DOHH2 (cell line): Measurements from ENCODE around the gene LZTR1.
"Not testable (repeated sequence)": the region's sequence is repeated elsewhere in the genome, so short reads cannot be mapped to it uniquely, and the experiment has no call there.

Experiments used
- H3F3A ChIP-seq: fragments of 200-600 bp; sonication (generic), shearing (Covaris generic); 2 replicates; pipeline ENCODE4 v1.6.0; 2016; ENCODE audit warnings: antibody characterized with exemption, mild to moderate bottlenecking; ENCODE audit not compliant: control insufficient read depth, insufficient read depth
- H3K27ac ChIP-seq: fragments of 200-600 bp; sonication (generic); 2 replicates; pipeline ENCODE4 v1.5.1; 2014; ENCODE audit warnings: low read depth, mild to moderate bottlenecking, low read length, moderate library complexity
- H3K27me3 ChIP-seq: fragments of 200-600 bp; sonication (generic); 2 replicates; pipeline ENCODE4 v1.6.1; 2014; ENCODE audit warnings: mild to moderate bottlenecking, low read length, mixed read lengths; ENCODE audit not compliant: control insufficient read depth
- H3K36me3 ChIP-seq: fragments of 200-600 bp; sonication (generic); 2 replicates; pipeline ENCODE4 v1.6.1; 2014; ENCODE audit warnings: mild to moderate bottlenecking, low read length, moderate library complexity, mixed read lengths; ENCODE audit not compliant: control insufficient read depth
- H3K4me1 ChIP-seq: fragments of 200-600 bp; sonication (generic); 2 replicates; pipeline ENCODE4 v1.6.1; 2014; ENCODE audit warnings: mild to moderate bottlenecking, low read length, mixed read lengths; ENCODE audit not compliant: control insufficient read depth
- H3K4me2 ChIP-seq: fragments of 200-600 bp; sonication (generic); 2 replicates; pipeline ENCODE4 v1.6.0; 2014; ENCODE audit warnings: mild to moderate bottlenecking, low read length, moderate library complexity
- H3K4me3 ChIP-seq: fragments of 200-600 bp; sonication (generic); 2 replicates; pipeline ENCODE4 v1.5.1; 2014; ENCODE audit warnings: mild to moderate bottlenecking, low read length, mixed read lengths
- H3K79me2 ChIP-seq: fragments of 200-600 bp; sonication (generic); 2 replicates; pipeline ENCODE4 v1.6.1; 2014; ENCODE audit warnings: mild to moderate bottlenecking, low read length, mixed read lengths; ENCODE audit not compliant: control insufficient read depth
- H3K9me2 ChIP-seq: fragments of 200-600 bp; sonication (generic); replicated peaks from 2 replicates; pipeline ENCODE4 v1.6.1; 2014; ENCODE audit warnings: mild to moderate bottlenecking, low read length, mixed read lengths; ENCODE audit not compliant: control insufficient read depth
- H3K9me3 ChIP-seq: fragments of 200-600 bp; sonication (generic); 2 replicates; pipeline ENCODE4 v1.6.1; 2014; ENCODE audit warnings: antibody characterized with exemption, low read length, mixed read lengths; ENCODE audit not compliant: control insufficient read depth, insufficient read depth
- H4K20me1 ChIP-seq: fragments of 200-600 bp; sonication (generic); 2 replicates; pipeline ENCODE4 v1.6.0; 2014; ENCODE audit warnings: low read depth, mild to moderate bottlenecking, antibody characterized with exemption, low read length, moderate library complexity; ENCODE audit not compliant: control insufficient read depth, insufficient read depth
- CTCF ChIP-seq: fragments of 200-600 bp; sonication (generic); IDR thresholded peaks from one replicate; pipeline ENCODE4 v1.5.1; 2014; ENCODE audit warnings: antibody characterized with exemption, mild to moderate bottlenecking, low read depth, low read length; ENCODE audit not compliant: poor library complexity, severe bottlenecking
- EZH2phosphoT487 ChIP-seq: fragments of 200-600 bp; sonication (generic); IDR thresholded peaks from 2 replicates; pipeline ENCODE4 v1.6.1; 2017; ENCODE audit warnings: borderline replicate concordance, mild to moderate bottlenecking, antibody characterized with exemption, low read length, moderate library complexity, mixed read lengths

LZTR1 gene

GRCh38 chr22:21045585-21046294 is 63.6 kb downstream of the LZTR1 start, which contains the start of gene LRRC74B:
Gene LRRC74B, plus strand, starts transcription at chr22:21045946. Its CDS starts 41 bp downstream, at chr22:21045987.
- no peak within 1 kb of the TSS for H3K27ac ChIP-seq
- peak within 1 kb of the TSS; percentile 49 for H3K4me3 ChIP-seq

GRCh38 chr22:21047035-21047661 is 65.1 kb downstream of the LZTR1 start:
- no peaks in the 10 kb centered on the region for H3K79me2 ChIP-seq
- H3K9me2 ChIP-seq: no peaks in the 10 kb centered on the region
- H4K20me1 ChIP-seq: no peaks in the 10 kb centered on the region
- no peak overlapping the region for H3K4me3 ChIP-seq
- no peak overlapping the region for H3K4me2 ChIP-seq
- peaks cover 22% of the 10 kb centered on the region for H3K4me1 ChIP-seq
- TF ChIP-seq EZH2phosphoT487: no peak
- TF ChIP-seq CTCF: no peak
- no peaks in the 10 kb centered on the region for H3K9me3 ChIP-seq
- H3K36me3 ChIP-seq: no peaks in the 10 kb centered on the region
- H3K27me3 ChIP-seq: peaks cover 16% of the 10 kb centered on the region
- H3F3A ChIP-seq: no peaks in the 10 kb centered on the region
- no peak overlapping the region for H3K27ac ChIP-seq

More at GRCh38 chr22:21045585-21046294, 63.6 kb downstream of the LZTR1 start, which contains the start of gene LRRC74B:
- Histone ChIP-seq H3K79me2 (no peaks in the 10 kb centered on the region), H3K9me2 (no peaks in the 10 kb centered on the region), H3K36me3 (no peaks in the 10 kb centered on the region), H3K9me3 (no peaks in the 10 kb centered on the region), H3K4me1 (peaks cover 10% of the 10 kb centered on the region), H3K27me3 (peaks cover 16% of the 10 kb centered on the region), H3F3A (no peaks in the 10 kb centered on the region), H3K4me2 (peak within 1 kb of the TSS; percentile 70), H4K20me1 (no peaks in the 10 kb centered on the region)
- TF ChIP-seq CTCF: no peak
- no peak for TF ChIP-seq EZH2phosphoT487

- H3K4me2 ChIP-seq: no peak overlapping the region
- no peaks in the 10 kb centered on the region for H3K79me2 ChIP-seq
- no peak overlapping the region for H3K27ac ChIP-seq
- no peak overlapping the region for H3K4me3 ChIP-seq
- H3F3A ChIP-seq: no peaks in the 10 kb centered on the region
- H3K9me3 ChIP-seq: no peaks in the 10 kb centered on the region
- no peaks in the 10 kb centered on the region for H4K20me1 ChIP-seq
- H3K36me3 ChIP-seq: no peaks in the 10 kb centered on the region
- TF ChIP-seq CTCF (no peak), EZH2phosphoT487 (no peak)
- peaks cover 16% of the 10 kb centered on the region for H3K27me3 ChIP-seq
- H3K9me2 ChIP-seq: no peaks in the 10 kb centered on the region
- peaks cover 22% of the 10 kb centered on the region for H3K4me1 ChIP-seq
Measured at GRCh38 chr22:21047730-21048129, 65.6 kb downstream of the LZTR1 start.

- H3K4me2 ChIP-seq, H4K20me1 ChIP-seq, H3K27ac ChIP-seq, H3K4me3 ChIP-seq, H3K9me3 ChIP-seq, H3K79me2 ChIP-seq, H3F3A ChIP-seq, H3K9me2 ChIP-seq, H3K36me3 ChIP-seq: not testable (repeated sequence)
- peaks cover 16% of the 10 kb centered on the region for H3K27me3 ChIP-seq
- H3K4me1 ChIP-seq: peaks cover 22% of the 10 kb centered on the region
Measured at GRCh38 chr22:21048448-21048847, 66.4 kb downstream of the LZTR1 start.
